Fibroblast of villous mesenchyme (primary cell): ENCODE data around the gene DISC1. TPM values are rescaled to one million over a fixed set of nuclear protein-coding genes. Genes with fewer than 3 reads are reported as not detected.

Experiments
- DNase-seq: peaks from one replicate; pipeline ENCODE4 v3.0.0-alpha.2; 2010; ENCODE audit warnings: low read depth
- H3K4me3 ChIP-seq: 2 replicates; pipeline ENCODE4 v1.5.1; 2011; ENCODE audit warnings: low read depth, mild to moderate bottlenecking, low read length
- CTCF ChIP-seq: IDR thresholded peaks from 2 replicates; pipeline ENCODE4 v1.5.1; 2012; ENCODE audit warnings: low read depth, mild to moderate bottlenecking, low read length; ENCODE audit not compliant: insufficient read depth
- total RNA-seq: library from RNA; depleted of rRNA; stranded (reverse); fragments of >200 nt; gene quantifications from 2 replicates; pipeline ENCODE4 v1.2.3, GENCODE V29; 2012

Gene DISC1
- total RNA-seq, result 9.9 and 10.0 TPM in 2 replicates

- H3K4me3 ChIP-seq, result peak within 1 kb of the TSS; percentile 81
- DNase-seq, result peak; percentile 94
- TF ChIP-seq CTCF, result no peak
Observed at GRCh38 chr1:231626535-231626950, at the start of gene DISC1. Gene DISC1, plus strand, starts transcription at chr1:231626790. Its CDS starts 78 bp downstream, at chr1:231626868.

- H3K4me3 ChIP-seq, result no peak overlapping the region
- TF ChIP-seq CTCF, result no peak
- DNase-seq, result no peak
Observed at GRCh38 chr1:231576804-231577718, 49.5 kb upstream of the DISC1 start.

- no peak for DNase-seq
- no peak overlapping the region for H3K4me3 ChIP-seq
- TF ChIP-seq CTCF, result no peak
Observed at GRCh38 chr1:231580874-231581273, 45.7 kb upstream of the DISC1 start.

- no peak for DNase-seq
- no peak overlapping the region for H3K4me3 ChIP-seq
- no peak for TF ChIP-seq CTCF
Observed at GRCh38 chr1:231581859-231582258, 44.7 kb upstream of the DISC1 start.

- TF ChIP-seq CTCF, result no peak
- no peak overlapping the region for H3K4me3 ChIP-seq
- no peak for DNase-seq
Observed at GRCh38 chr1:231583376-231583775, 43.2 kb upstream of the DISC1 start.

GRCh38 chr1:231584117-231584516 lies 42.5 kb upstream of the DISC1 start:
- peak; percentile 31 for TF ChIP-seq CTCF
- H3K4me3 ChIP-seq, result no peak overlapping the region
- DNase-seq, result peak; percentile 67
